Coronary artery (tissue), 2 donors: ENCODE data around the gene DSCAML1.

Source experiments
- DNase-seq: peaks from one replicate; pipeline ENCODE4 v3.0.0-alpha.2; 2017; ENCODE audit warnings: low spot score
- H3K27ac ChIP-seq, 2 donors: fragments of 200-600 bp; sonication (generic); one replicate each; pipeline ENCODE4 v1.5.1; 2016 to 2019
- H3K4me3 ChIP-seq: fragments of 200-600 bp; sonication (generic); 2 replicates; pipeline ENCODE4 v1.5.1; 2016; ENCODE audit warnings: mild to moderate bottlenecking, moderate library complexity
- TF ChIP-seq, protein P1 (sequence below): fragments of 200-600 bp; sonication (generic); IDR thresholded peaks from one replicate; pipeline ENCODE4 v1.5.1; 2019; ENCODE audit warnings: antibody characterized with exemption

DSCAML1 gene

DNA sequence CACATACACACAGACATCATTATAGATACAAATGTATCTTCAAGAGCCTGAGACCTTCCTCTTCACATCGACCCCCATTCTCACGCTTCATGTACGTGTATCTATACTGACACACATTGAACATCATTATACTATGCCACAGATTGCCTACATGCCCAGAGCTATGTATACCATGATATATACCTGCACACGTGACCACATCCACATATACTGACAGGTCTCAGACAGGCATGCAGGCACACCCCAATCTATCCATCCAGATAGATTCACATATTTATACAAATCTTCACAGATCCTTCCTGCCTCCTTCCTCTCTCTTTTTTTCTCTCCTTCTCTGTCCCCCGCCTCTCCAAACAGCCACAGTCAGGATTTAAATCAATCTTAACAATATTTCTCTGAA is 329.2 kb downstream of the DSCAML1 start:
- TF ChIP-seq, protein P1, sequence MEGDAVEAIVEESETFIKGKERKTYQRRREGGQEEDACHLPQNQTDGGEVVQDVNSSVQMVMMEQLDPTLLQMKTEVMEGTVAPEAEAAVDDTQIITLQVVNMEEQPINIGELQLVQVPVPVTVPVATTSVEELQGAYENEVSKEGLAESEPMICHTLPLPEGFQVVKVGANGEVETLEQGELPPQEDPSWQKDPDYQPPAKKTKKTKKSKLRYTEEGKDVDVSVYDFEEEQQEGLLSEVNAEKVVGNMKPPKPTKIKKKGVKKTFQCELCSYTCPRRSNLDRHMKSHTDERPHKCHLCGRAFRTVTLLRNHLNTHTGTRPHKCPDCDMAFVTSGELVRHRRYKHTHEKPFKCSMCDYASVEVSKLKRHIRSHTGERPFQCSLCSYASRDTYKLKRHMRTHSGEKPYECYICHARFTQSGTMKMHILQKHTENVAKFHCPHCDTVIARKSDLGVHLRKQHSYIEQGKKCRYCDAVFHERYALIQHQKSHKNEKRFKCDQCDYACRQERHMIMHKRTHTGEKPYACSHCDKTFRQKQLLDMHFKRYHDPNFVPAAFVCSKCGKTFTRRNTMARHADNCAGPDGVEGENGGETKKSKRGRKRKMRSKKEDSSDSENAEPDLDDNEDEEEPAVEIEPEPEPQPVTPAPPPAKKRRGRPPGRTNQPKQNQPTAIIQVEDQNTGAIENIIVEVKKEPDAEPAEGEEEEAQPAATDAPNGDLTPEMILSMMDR: no peak
- no peak for DNase-seq
- Histone ChIP-seq H3K27ac (no peak overlapping the region), H3K4me3 (no peak overlapping the region)

DNA sequence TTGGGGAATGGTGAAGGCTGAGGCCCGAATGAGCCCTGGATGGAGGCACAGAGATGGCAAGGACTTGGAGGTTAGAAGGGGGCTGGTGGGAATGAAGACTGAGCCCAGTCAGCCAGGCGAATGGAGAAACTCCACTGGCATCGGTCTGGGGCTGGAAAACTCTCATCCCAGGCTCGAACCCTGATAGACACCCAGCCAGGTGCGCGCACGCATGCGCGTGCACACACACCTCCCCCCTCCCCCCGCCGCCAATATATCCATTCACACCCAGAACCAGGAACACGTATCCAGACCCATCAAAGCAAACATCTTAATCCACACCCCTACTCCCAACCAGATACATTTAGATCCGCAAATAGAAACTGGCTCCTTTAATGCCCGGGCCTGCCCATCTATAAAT is 330.1 kb downstream of the DSCAML1 start:
- TF ChIP-seq, protein P1: no peak
- DNase-seq: no peak
- no peak overlapping the region for H3K4me3 ChIP-seq
- H3K27ac ChIP-seq: no peak overlapping the region

DNA sequence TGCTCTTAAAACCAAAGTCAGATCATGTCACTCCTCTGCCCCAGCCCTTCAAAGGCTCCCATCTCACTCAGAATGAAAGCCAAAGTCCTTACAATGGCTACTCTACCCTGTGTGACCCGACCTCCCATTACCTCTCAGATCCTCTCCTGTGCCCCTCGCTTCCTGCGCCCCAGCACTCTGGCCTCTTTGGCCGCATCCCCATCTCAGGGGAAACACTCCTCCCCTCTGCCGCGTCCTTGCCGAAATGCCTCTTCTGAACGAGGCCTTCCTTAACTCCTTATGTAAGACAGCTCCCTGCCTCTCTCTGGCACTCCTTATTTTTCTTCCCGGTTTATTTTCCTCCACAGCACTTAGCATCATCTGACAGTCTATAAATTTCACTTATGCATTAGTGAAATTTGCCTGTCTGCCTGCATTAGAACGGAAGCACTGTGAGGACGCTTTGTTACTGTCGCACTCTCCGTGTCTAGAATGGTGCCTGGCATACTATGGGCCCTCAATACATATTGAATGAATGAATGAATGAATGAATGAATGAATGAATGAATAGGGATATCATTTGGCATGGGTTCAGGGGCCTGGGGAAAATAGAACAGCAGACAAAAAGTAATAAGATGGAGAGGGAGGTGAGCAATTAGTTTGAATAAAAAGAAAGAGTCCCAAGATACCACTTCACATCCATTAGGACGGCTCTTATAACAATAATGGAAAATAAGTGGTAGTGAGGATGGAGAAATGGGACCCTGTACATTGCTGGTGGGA is 331.6 kb downstream of the DSCAML1 start:
- no peak overlapping the region for H3K27ac ChIP-seq
- no peak for DNase-seq
- no peak overlapping the region for H3K4me3 ChIP-seq
- TF ChIP-seq, protein P1: no peak

DNA sequence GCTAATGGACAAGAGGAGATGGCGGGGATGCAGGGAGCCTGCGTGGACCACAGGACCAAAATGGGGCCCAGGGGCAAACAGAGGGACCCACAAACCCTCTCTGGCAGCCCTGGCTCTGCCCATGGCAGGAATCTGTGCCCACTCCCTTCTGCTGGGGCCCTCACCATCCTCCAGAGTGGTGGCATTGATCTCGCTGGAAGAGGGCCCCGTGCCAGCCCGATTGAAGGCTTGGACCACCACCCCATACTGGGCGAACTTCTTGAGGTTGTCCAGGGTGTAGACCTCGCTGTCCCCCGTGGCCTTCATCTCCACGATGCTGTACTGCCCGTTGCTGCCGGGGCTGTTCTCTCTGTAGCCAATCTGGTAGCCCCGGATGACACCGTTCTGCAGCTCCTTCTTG is 332.2 kb downstream of the DSCAML1 start:
- Histone ChIP-seq H3K27ac (no peak overlapping the region), H3K4me3 (no peak overlapping the region)
- DNase-seq: no peak
- TF ChIP-seq, protein P1: no peak

DNA sequence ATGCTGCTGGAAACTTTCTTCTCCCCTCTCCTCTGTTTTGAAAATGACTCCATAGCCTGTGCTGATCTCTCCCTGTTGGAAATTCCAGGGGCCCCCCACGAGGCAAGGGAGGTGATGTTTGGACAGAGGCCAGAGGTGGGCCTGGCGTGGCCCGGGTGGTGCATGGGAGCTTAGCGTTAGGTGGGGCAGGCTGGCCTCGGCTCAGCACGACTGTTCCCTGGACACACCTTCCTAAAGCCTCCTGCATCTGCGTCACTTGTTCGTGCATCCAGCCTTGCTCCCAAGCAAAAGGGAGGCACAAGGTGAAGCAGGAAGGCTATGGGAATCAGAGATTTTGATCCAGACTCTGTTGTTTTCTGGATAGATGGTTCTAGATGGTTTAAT is 334.2 kb downstream of the DSCAML1 start:
- Histone ChIP-seq H3K4me3 (no peak overlapping the region), H3K27ac (no peak overlapping the region)
- TF ChIP-seq, protein P1: no peak
- no peak for DNase-seq

DNA sequence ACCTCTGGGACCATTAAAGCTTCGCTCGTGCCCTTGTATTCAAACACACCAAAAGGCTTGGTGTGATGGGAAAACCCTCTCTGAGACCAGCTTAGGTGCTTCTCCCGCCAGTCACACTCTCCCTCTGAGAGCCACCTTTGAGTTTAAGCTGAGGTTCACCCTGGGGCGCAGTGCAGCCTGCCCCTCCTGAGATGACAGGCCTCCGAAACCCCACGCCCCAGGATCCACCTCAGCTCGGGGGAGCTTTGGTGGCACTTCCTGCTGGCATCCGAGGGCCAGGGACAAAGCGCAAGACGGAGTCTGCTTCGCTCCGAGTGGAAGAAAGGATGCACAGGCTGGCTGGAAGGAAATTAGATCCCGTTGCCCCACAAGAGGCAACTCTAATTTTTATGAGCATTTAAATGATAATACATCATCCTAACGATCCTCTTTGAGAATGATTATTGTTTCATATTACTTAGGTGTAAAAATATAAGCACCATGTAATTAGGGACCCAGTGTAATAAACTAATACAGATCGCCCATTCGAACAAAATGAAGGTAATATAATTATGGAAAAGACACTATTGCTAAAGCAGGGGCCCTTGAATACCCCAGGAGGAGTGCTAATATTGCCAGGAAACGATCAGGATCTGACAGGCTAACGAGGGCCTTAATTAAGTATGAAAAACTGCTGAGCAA is 334.7 kb downstream of the DSCAML1 start:
- H3K4me3 ChIP-seq: no peak overlapping the region

More for the DNA sequence above, 334.7 kb downstream of the DSCAML1 start:
- TF ChIP-seq, protein P1: no peak
- no peak for DNase-seq
- no peak overlapping the region for H3K27ac ChIP-seq
